IMR-90 (cell line): ENCODE measurements around the gene KYNU. TPM values are rescaled to one million over a fixed set of nuclear protein-coding genes. Genes with fewer than 3 reads are reported as not detected.

ENCODE experiments used
- ATAC-seq: fragments of 200-7000 bp; cut with Tn5 transposase; 2 replicates; pipeline ENCODE4 v1.9.1; 2020; ENCODE audit warnings: low read depth, mild to moderate bottlenecking, moderate library complexity
- BruUV-seq: library from RNA; stranded (reverse); fragments of 400-500 nt; replicated peaks from 2 replicates; lab custom pipeline; 2021; lab: Mats Ljungman, UMichigan
- CTCF ChIA-PET: fragments of 300-600 bp; formaldehyde crosslinking; extraction: SDS; loops from one replicate; lab custom pipeline; 2021; ENCODE audit warnings: antibody characterized with exemption; lab: Yijun Ruan, JAX
- POLR2A ChIA-PET: fragments of 300-600 bp; sonication (Branson Sonifier 250); formaldehyde crosslinking; loops from one replicate; lab custom pipeline; 2022; ENCODE audit warnings: antibody characterized with exemption; ENCODE audit not compliant: unreplicated experiment; lab: Charles Lee
- DNase-seq: peaks from one replicate; pipeline ENCODE4 v3.0.0; 2013
- H2AFZ ChIP-seq: replicated peaks from 2 replicates; pipeline ENCODE3; 2013; ENCODE audit warnings: low read length, mild to moderate bottlenecking; ENCODE audit not compliant: poor library complexity
- H2AK5ac ChIP-seq: 2 replicates; pipeline ENCODE4 v1.6.1; 2013; ENCODE audit warnings: low read depth, low read length, inconsistent platforms
- H2AK9ac ChIP-seq: replicated peaks from 2 replicates; pipeline ENCODE3; 2013; ENCODE audit warnings: mild to moderate bottlenecking, low read depth, low read length, moderate library complexity; ENCODE audit not compliant: poor library complexity
- H2BK120ac ChIP-seq: 2 replicates; pipeline ENCODE4 v1.6.1; 2013; ENCODE audit warnings: low read depth, low read length, inconsistent platforms
- H2BK15ac ChIP-seq: 3 replicates; pipeline ENCODE4 v1.6.1; 2013; ENCODE audit warnings: low read depth, low read length, inconsistent platforms
- H2BK20ac ChIP-seq: 2 replicates; pipeline ENCODE4 v1.6.1; 2013; ENCODE audit warnings: low read depth, mild to moderate bottlenecking, inconsistent platforms, low read length, moderate library complexity
- H2BK5ac ChIP-seq: 2 replicates; pipeline ENCODE4 v1.6.1; 2013; ENCODE audit warnings: mild to moderate bottlenecking, low read depth, low read length, inconsistent platforms; ENCODE audit not compliant: poor library complexity, severe bottlenecking
- H3K14ac ChIP-seq: replicated peaks from 2 replicates; pipeline ENCODE4 v1.6.1; 2013; ENCODE audit warnings: low read depth, low read length, inconsistent platforms
- H3K18ac ChIP-seq: 2 replicates; pipeline ENCODE4 v1.6.1; 2013; ENCODE audit warnings: low read depth, low read length, control low read depth
- H3K23ac ChIP-seq: 2 replicates; pipeline ENCODE4 v1.6.1; 2013; ENCODE audit warnings: low read depth, low read length, inconsistent platforms
- H3K27ac ChIP-seq: 2 replicates; pipeline ENCODE4 v1.5.1; 2013; ENCODE audit warnings: mild to moderate bottlenecking, control low read depth, low read length; ENCODE audit not compliant: insufficient read depth
- H3K27me3 ChIP-seq: 2 replicates; pipeline ENCODE4 v1.6.1; 2013; ENCODE audit warnings: low read length; ENCODE audit not compliant: control insufficient read depth, insufficient read depth
- H3K36me3 ChIP-seq: 2 replicates; pipeline ENCODE4 v1.6.1; 2013; ENCODE audit warnings: low read length, mixed read lengths; ENCODE audit not compliant: control insufficient read depth, insufficient read depth
- H3K4ac ChIP-seq: 2 replicates; pipeline ENCODE4 v1.6.1; 2013; ENCODE audit warnings: low read depth, low read length, inconsistent platforms
- H3K4me1 ChIP-seq: 2 replicates; pipeline ENCODE4 v1.6.1; 2013; ENCODE audit warnings: low read length, mixed read lengths; ENCODE audit not compliant: control insufficient read depth, insufficient read depth
- H3K4me2 ChIP-seq: 2 replicates; pipeline ENCODE4 v1.6.1; 2013; ENCODE audit warnings: low read depth, mild to moderate bottlenecking, control low read depth, low read length, moderate library complexity
- H3K4me3 ChIP-seq: 2 replicates; pipeline ENCODE4 v1.5.1; 2013; ENCODE audit warnings: low read depth, mild to moderate bottlenecking, control low read depth, low read length, moderate library complexity; ENCODE audit not compliant: insufficient read depth
- H3K56ac ChIP-seq: 2 replicates; pipeline ENCODE4 v1.6.1; 2013; ENCODE audit warnings: low read length, inconsistent platforms; ENCODE audit not compliant: insufficient read depth; ENCODE audit errors: extremely low read depth
- H3K79me1 ChIP-seq, 2 experiments: 2 replicates each; pipeline ENCODE4 v1.6.1; 2013; ENCODE audit warnings: low read length in 2 of 2, inconsistent platforms in 1 of 2, low read depth in 1 of 2
- H3K9ac ChIP-seq: 2 replicates; pipeline ENCODE4 v1.6.1; 2013; ENCODE audit warnings: low read depth, low read length, control low read depth
- H3K9me1 ChIP-seq: 2 replicates; pipeline ENCODE4 v1.6.1; 2013; ENCODE audit warnings: low read length, inconsistent platforms; ENCODE audit not compliant: insufficient read depth
- H3K9me3 ChIP-seq: 2 replicates; pipeline ENCODE4 v1.6.1; 2013; ENCODE audit warnings: low read length; ENCODE audit not compliant: control insufficient read depth, insufficient read depth
- H4K20me1 ChIP-seq: 2 replicates; pipeline ENCODE4 v1.6.1; 2013; ENCODE audit warnings: low read length, inconsistent platforms; ENCODE audit not compliant: insufficient read depth
- H4K5ac ChIP-seq: 2 replicates; pipeline ENCODE4 v1.6.1; 2013; ENCODE audit warnings: mild to moderate bottlenecking, low read depth, low read length, control low read depth
- H4K8ac ChIP-seq, 2 experiments: 2 replicates each; pipeline ENCODE4 v1.6.1; 2013; ENCODE audit warnings: low read depth in 2 of 2, low read length in 2 of 2, control low read depth in 1 of 2, inconsistent platforms in 1 of 2
- H4K91ac ChIP-seq: 2 replicates; pipeline ENCODE4 v1.6.1; 2013; ENCODE audit warnings: low read depth, low read length, inconsistent platforms; ENCODE audit not compliant: insufficient read depth
- MXI1 ChIP-seq: IDR thresholded peaks from 2 replicates; pipeline ENCODE4 v1.6.1; 2012; ENCODE audit warnings: low read depth, mild to moderate bottlenecking, low read length, moderate library complexity, borderline replicate concordance
- dilution Hi-C: fragments of 300-500 bp; cut with HindIII; formaldehyde crosslinking; loops from one replicate; pipeline ENCODE4 v1.14.3; 2018; ENCODE audit warnings: low sequenced_read_pairs; ENCODE audit not compliant: unreplicated experiment
- in situ Hi-C: fragments of 300-500 bp; cut with MboI; formaldehyde crosslinking; loops from 3 replicates; pipeline ENCODE4 v1.14.3; 2019; ENCODE audit warnings: low sequenced_read_pairs, inconsistent platforms, mixed read lengths
- intact Hi-C: fragments of 100-400 bp; cut with micrococcal nuclease; formaldehyde crosslinking; loops from 2 replicates; pipeline ENCODE4 v1.10.0; 2022
- polyA plus RNA-seq, 3 experiments: library from polyadenylated mRNA; depleted of rRNA; stranded (reverse); fragments of >200 nt; gene quantifications; 2 replicates each; pipeline ENCODE4 v1.2.3, GENCODE V29; 2012; ENCODE audit warnings: low replicate concordance in 1 of 3
- total RNA-seq: library from RNA; depleted of rRNA; stranded (reverse); fragments of >200 nt; gene quantifications from 2 replicates; pipeline ENCODE4 v1.2.3, GENCODE V29; 2012

KYNU gene
- total and polyA plus RNA-seq, 2 of the 4 experiments (the other 2 are of a cell fraction), result 0.75 to 2.9 TPM

DNA sequence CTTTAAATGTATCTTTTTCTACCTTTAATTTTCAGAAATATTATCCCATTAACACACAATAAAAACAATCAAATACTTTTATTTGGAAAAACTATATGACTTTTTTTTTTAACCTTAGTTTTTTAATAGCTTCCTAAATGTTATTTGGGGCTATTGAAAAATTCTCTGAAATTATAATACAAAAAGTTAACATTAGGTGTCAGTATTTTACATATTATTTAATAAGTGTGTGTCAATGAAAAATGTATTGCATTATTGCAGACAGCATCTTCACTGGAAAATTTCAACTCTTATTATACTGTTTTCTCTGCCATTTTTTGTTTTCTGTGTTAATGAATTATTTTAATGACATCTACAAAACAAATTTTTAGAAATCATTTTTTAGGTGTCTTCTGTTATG lies 200.6 kb downstream of the KYNU start:
- Histone ChIP-seq H3K9ac (no peak overlapping the region), H3K4me2 (no peak overlapping the region), H3K18ac (no peak overlapping the region), H3K4me1 (peaks cover under 1% of the 10 kb centered on the region; the same call in 1 of the 2 replicates), H4K8ac (no peak overlapping the region), H3K56ac (no peak overlapping the region), H3K27ac (no peak overlapping the region), H3K9me3 (peaks cover 3% of the 10 kb centered on the region), H2AK5ac (no peak overlapping the region), H3K9me1 (no peaks in the 10 kb centered on the region), H3K27me3 (no peaks in the 10 kb centered on the region), H2BK15ac (no peak overlapping the region), H3K14ac (no peak overlapping the region), H2AK9ac (no peak overlapping the region), H2AFZ (no peak overlapping the region), H2BK20ac (no peak overlapping the region), H3K36me3 (no peaks in the 10 kb centered on the region), H4K91ac (no peak overlapping the region), H4K5ac (no peak overlapping the region), H4K20me1 (no peaks in the 10 kb centered on the region), H3K4me3 (no peak overlapping the region), H2BK120ac (no peak overlapping the region), H3K4ac (no peak overlapping the region), H3K79me1 (no peaks in the 10 kb centered on the region), H2BK5ac (no peak overlapping the region), H3K23ac (no peak overlapping the region)
- intact Hi-C loops (no loop called here), in situ Hi-C loops (no loop called here), dilution Hi-C loops (no loop called here)
- CTCF ChIA-PET, result interaction anchor here (0.6 kb wide), 1 partner anchor 122 kb away, joined by 3 read pairs; no protein-coding TSS in a partner anchor
- BruUV-seq, result no TSS peak
- no peak for ATAC-seq
- no peak for TF ChIP-seq MXI1
- POLR2A ChIA-PET, result no interaction called here
- no peak for DNase-seq
